Sigmoid colon (tissue), 4 donors: ENCODE measurements around the gene BAHCC1.

ENCODE experiments used
- POLR2A ChIP-seq, 2 donors: fragments of 450-650 bp; IDR thresholded peaks; one replicate each; pipeline ENCODE4 v1.6.1; 2016; ENCODE audit warnings: antibody characterized with exemption in 2 of 2, mild to moderate bottlenecking in 2 of 2, moderate library complexity in 2 of 2
- POLR2AphosphoS5 ChIP-seq, 4 donors: sonication (generic); formaldehyde crosslinking; IDR thresholded peaks; one replicate each; pipeline ENCODE4 v1.6.1; 2017; ENCODE audit warnings: antibody characterized with exemption in 4 of 4
- TF ChIP-seq, protein P1 (sequence below), 4 experiments: fragments of 450-650 bp in 3 of 4; fragments of 200-600 bp in 1 of 4; IDR thresholded peaks; one replicate each; pipeline ENCODE4 v1.5.1; 2016 to 2019; ENCODE audit warnings: antibody characterized with exemption in 4 of 4, mild to moderate bottlenecking in 3 of 4, moderate library complexity in 2 of 4

DNA sequence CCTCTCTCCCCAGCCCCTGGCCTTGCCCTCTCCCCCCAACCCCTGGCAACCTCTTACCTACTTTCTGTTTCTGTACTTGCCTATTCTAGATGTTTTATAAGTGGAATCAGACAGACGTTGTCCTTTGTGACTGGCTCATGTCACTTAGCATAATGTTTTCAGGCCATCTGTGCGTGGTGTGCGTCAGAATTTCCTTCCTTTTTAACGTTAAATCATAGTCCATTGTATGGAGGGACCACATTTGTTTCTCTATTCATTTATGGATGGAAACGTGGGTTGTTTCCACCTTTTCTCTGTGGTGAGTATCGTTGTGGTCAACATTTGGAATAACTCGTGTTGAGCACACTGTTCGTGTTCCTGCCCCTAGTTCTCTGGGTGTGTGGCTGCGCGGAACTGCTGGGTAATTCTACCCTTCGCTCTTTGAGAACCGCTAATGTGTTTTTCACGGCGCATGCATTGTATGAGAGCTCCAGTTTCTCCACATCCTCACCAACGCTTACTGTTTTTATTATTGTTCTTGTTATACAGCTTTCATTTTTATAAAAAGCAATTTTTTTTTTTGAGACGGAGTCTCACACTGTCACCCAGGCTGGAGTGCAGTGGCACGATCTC, 91.0 kb downstream of the BAHCC1 start:
- TF ChIP-seq, protein P1, sequence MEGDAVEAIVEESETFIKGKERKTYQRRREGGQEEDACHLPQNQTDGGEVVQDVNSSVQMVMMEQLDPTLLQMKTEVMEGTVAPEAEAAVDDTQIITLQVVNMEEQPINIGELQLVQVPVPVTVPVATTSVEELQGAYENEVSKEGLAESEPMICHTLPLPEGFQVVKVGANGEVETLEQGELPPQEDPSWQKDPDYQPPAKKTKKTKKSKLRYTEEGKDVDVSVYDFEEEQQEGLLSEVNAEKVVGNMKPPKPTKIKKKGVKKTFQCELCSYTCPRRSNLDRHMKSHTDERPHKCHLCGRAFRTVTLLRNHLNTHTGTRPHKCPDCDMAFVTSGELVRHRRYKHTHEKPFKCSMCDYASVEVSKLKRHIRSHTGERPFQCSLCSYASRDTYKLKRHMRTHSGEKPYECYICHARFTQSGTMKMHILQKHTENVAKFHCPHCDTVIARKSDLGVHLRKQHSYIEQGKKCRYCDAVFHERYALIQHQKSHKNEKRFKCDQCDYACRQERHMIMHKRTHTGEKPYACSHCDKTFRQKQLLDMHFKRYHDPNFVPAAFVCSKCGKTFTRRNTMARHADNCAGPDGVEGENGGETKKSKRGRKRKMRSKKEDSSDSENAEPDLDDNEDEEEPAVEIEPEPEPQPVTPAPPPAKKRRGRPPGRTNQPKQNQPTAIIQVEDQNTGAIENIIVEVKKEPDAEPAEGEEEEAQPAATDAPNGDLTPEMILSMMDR (IDR thresholded peaks at IDR 0.05), result no peak
- TF ChIP-seq POLR2AphosphoS5 (IDR thresholded peaks at IDR 0.05) (no peak), POLR2A (IDR thresholded peaks at IDR 0.05) (no peak)
